GM19099 (cell line): ENCODE measurements around the gene KCNMA1.

Source experiments
- POLR2A ChIP-seq: IDR thresholded peaks from 3 replicates; pipeline ENCODE4 v1.6.1; 2011; ENCODE audit warnings: low read depth; ENCODE audit not compliant: insufficient read length; ENCODE audit errors: extremely low read depth

KCNMA1 gene

DNA sequence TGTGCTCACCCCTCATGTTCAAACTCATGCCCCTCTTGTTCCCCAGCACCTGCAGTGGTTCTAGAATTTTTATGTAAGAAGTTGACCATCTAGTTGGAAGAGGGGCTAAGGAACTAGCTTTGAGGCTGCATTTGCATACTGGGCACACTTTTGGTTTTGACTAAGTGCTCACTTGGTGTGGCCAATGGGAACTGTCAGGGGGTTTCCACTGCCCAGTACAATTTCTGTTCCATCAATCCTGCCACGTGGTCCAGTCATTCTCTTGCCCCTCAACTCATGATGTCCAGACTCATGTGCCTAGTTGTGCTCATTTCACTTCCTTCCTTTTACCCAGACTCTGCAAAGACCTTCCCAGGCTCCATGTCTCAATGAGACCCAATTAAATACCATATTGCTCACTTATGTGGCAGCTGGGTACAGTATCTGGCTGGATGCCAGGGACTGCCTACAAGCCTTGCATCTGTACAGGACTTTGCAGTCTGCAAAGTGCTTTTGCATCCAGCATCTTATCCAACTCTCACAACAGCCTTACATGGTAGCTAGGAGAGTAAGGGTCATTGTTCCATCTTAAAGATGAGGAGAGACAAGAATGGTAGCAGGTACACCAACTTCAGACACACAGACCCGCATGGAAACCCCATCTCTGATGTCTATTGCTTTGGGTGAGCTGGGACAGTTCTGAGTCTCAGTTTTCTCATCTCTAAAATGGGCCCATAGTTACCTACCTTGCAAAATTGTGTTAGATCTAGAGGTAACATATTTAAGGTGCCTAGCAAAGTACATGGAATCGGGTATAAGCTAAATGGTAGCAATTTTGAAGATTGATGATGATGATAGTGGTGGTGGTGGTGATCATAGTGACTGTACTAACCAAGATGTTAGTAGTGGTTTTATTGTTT is 30.1 kb upstream of the KCNMA1 start:
- no peak for TF ChIP-seq POLR2A

DNA sequence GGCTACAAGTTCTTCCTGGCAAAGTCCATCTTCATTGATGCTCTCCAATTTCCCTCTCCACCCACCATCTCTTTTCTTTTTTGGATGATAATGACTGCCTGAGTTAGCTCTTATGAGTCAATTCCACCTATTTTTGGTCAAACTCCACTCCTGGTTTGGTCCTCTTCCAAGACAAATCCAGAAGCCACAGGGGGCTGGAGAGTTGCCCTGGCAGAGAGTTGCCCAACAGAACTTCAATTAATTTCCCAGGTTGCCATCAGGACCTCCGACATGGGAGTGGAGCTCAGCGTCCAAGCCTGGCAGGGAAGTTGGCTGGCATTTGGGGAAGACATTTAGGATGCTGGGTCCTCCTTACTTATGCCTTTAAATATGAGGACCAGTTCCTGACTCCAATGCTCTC is 29.2 kb upstream of the KCNMA1 start:
- TF ChIP-seq POLR2A: no peak

DNA sequence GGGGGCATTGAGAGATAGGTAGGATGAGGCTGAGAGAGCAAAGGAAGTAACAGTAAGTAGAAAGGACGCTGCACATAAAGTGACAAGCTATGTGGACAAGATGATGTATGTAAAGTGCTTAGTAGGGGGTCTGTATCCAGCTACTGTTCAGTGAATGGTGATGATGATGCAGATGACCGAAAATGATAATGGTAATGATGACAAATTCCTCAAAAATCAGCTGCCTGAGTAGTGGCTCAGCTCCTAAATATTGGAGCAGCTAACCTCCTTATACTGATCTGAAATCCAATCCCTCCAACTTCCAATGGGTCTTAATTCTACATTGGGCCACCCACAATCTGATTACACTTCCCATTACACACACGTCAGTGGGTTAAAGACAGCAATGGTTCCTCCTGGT is 27.1 kb upstream of the KCNMA1 start:
- TF ChIP-seq POLR2A: no peak

DNA sequence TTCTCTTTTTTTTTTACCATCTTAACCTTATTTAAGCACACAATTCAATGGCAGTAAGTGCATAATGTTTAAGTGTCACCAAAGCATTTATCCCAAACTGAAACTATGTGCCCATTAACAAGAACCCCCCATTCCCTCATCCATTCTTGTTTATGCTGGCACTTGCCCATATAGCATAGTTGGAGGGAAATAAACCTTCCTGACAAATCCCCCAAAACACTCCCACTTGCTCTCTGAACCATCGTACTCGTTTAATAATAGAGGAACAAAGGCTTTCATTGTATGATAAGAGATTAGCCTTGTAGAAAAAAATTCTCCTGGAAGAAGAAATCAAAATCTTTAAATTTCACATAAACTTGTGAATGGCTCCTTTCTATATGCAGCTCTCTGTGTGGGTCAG is 26.4 kb upstream of the KCNMA1 start:
- no peak for TF ChIP-seq POLR2A

DNA sequence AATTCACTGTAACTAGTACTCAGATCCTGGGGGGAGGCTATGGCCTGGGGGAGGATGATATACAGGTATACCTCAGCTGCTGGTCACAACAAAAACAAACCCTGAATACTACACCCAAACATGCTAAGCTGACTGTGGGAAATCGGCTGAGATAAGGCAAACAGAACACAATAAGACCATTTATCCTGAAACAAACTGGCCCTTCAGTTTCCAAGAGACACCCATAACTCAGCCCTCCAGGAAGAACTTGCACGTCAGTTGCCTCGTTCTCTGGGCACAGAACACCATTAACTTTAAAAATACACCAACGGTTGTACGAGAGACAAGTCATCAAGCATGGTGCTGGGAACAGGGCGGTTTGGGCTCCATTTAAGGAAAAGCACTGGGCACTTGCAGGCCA is 24.1 kb upstream of the KCNMA1 start:
- TF ChIP-seq POLR2A: no peak

DNA sequence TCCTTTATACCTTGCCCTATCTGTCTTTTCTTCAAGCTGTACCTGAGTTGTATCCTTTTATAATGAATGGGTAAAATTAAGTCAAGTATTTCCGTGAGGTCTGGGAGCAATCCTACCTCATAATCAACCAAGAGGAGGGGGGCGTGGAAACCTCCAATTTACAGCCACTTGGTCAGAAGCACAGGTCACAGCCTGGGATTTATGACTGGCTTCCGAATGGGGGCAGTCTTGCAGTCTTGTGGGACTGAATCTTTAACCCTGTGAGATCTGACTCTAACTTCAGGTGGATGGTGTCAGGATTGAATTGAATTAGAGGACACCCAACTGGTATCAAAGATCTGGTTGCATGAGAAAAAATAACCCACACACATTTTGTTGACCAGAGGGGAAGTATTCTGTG is 23.5 kb upstream of the KCNMA1 start:
- no peak for TF ChIP-seq POLR2A

DNA sequence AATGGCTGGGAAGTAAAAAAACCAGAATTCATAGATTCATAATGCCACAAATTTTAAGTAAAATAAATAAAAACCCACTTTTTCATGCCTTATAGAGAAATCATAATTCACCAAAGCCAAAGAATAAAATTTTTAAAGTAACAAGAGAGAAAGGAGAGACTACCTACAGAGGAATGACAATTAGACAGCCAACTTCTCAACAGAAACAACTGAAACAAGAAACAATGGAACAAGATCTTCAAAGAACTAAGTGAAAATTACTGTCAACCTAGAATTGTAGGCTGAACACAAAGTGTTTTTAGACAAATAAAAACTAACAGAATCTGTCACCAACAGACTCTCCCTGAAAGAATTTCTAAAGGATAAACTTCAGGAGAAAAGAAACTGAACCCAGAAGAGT is 15.6 kb upstream of the KCNMA1 start:
- TF ChIP-seq POLR2A: no peak

DNA sequence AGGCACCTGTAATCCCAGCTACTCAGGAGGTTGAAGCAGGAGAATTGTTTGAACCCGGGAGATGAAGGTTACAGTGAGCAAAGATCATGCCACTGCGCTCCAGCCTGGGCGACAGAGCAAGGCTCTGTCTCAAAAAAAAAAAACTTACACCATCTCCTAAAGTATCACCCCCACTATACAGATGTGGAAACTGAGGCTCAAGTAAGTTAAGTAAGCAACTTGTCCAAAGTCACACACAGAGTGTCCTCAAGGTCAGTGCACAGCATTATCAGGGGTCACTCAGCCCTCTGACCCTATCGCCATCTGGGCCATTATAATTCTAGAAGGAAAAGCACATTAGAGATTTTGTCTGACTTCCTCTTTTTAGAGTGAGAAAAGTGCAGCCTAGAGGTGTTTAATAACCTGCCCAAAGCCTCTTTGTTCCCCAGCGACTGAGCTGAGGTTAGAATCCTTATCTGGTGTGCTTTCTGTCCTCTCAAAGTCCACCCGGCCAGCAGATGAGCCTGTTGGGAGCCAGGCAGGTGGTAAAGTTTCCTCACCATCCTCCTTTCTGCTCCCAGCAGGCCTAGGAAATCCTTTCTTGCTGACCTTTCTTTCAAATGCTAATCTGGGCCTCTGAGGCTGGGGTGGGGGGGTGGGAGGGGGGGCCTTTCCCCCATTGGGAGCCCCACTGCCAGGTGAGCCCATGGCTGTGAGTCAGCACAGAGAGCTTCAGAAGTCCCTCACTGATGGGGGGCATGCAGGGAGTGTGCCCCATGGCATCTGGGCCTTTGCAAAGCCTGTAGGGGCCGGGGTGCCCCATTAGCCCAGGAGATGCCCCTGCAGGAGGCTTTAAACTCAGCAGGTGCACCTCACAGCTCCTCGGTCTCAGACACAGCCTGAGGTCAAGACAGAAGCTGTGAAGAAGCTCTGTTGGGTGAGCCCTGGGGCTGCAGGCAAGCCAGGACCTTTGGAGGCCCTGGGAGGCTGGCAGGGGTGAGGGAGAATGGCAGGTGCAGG is 12.0 kb upstream of the KCNMA1 start:
- no peak for TF ChIP-seq POLR2A

DNA sequence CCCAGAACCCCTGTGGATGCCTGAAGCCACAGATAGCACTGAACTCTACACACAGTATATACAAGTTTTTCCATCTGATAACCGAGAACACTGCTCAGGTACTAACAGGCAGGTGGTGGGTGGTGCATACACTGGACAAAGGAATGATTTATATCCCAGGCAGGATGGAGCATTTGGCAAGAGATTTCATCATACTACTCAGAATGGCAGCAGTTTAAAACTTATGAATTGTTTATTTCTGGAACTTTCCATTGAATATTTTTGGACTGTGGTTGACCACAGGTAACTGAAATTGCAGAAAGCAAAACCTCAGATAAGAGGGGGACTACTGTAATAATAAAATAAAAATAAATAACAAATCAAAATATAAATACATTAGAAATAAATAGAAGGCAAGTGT is 10.9 kb upstream of the KCNMA1 start:
- no peak for TF ChIP-seq POLR2A

DNA sequence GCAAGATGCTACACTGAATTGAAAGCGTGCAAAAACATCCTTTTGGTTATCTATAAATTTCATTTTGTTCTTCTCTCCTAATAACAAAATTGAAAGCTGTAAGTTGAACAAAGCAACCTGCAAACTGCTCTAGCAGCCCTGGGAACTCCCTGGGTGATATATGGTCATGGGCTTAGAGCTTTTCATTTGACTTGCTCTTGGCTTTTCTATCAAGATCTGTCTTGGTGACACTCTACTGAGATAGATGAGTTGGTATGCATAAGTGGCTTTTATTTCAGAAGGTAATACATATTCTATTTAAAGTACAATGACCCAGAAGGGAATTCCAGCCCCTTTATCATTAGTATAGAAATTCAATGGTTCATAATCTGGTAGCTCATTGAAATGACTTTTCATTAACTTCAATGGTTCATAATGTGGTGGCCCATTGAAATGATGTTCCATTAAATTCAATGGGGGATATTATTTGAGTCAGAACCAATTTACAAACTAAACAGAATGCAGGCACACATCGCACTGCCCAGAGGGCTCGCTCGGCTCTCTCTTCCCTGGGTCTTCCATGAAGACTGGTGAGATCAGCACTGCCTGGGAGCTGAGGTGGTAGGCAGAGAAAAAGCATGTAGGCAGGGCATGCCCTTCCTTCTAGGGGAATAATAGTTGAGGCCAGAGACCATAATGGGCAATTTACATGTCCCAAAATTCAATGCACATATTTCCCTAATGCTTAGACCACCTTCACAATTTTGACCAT is 10.1 kb upstream of the KCNMA1 start:
- no peak for TF ChIP-seq POLR2A

DNA sequence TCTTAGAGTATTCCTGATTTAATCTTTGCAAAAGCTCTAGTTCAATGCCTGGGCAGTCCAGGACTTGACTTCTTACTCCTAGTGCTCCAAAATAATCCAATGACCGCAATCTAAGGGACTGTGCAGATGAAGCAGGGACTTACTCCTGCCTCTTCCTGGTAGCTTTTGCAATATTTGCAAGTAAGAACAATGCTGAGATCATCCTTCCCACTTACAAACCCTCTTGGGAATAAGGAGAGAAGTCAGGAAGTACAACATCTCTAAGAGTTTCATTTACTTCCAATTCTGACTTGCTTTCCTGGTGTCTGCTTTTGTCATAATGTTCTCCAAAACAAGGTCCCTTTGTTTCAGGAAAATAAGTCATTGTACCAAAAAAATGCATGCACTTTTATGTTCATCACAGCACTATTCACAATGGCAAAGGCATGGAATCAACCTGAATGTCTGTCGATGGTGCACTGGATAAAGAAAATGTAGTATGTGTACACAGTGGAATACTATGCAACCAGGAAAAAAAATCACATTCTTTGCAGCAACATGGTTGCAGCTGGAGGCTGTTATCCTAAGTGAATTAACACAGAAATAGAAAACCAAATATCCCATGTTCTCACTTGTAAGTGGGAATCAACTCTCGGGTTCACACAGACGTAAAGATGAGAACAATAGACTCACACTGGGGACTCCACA is 7.1 kb upstream of the KCNMA1 start:
- no peak for TF ChIP-seq POLR2A

DNA sequence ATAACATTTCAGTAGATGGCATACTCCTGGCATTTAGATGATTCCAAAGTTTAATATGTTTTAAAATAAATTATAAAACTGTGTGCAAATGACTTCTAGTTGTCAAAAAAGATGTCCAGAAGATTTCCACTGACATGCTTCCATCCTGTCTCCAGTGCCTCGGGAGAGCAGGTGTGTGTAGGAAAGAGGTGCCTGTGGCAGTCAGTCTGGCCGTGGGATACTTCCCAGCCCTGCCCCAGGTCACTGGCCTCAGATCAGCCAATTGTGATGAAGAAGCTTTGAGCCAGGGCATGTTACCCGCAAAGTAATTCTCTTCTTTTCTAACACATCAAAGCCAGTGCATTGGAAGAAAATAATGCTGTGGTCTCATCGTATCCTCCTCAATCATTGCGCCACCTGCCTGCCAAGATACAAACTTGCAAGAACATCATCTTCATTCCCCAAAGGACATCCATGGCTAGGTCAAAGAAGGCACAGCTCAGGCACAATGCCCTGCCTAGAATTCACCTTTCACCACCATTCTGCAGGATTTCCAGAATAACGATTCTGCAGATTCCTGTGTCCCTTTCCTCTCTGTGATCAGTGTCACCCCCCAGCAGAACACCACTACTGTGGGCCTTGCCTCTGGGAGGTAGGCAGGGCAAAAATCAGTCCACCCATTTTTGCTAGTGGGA is 6.3 kb upstream of the KCNMA1 start:
- TF ChIP-seq POLR2A: no peak

DNA sequence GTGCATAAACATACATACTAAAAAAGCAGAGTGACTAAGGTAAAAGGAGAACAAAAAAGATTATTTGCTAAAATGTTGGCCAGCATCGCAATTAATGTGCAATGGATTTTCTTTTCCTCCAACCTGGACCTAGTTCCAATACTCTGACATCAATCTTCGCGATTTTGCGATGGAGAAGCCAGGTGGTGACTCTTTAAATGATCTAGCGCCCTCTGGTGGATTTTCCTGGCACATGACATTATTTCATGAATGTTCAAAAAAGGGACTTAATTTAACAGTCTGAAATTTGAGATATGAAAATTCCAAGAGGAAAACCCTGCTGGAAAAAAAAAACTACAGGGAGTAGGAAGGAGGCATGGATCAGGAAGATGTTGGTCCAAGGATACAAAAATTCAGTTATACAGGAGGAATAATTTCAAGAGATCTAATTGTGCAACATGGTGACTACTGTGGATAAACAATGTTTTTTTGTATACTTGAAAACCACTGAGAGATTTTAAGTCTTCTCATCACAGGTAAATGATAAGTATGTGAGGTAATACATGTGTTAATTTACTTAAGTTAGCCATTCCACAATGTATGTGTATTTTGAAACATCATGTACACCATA is 4.3 kb upstream of the KCNMA1 start:
- no peak for TF ChIP-seq POLR2A
